Measurements from ENCODE around the gene GAS2L1. TPM values are rescaled to one million over a fixed set of nuclear protein-coding genes. Genes with fewer than 3 reads are reported as not detected.
A peak's percentile ranks its signal among the peaks of the same experiment; 100 is the strongest.

Gene GAS2L1
- total and polyA plus RNA-seq, 2 of the 4 experiments (the other 2 are of a cell fraction) = 1.4 to 15.6 TPM

DNA sequence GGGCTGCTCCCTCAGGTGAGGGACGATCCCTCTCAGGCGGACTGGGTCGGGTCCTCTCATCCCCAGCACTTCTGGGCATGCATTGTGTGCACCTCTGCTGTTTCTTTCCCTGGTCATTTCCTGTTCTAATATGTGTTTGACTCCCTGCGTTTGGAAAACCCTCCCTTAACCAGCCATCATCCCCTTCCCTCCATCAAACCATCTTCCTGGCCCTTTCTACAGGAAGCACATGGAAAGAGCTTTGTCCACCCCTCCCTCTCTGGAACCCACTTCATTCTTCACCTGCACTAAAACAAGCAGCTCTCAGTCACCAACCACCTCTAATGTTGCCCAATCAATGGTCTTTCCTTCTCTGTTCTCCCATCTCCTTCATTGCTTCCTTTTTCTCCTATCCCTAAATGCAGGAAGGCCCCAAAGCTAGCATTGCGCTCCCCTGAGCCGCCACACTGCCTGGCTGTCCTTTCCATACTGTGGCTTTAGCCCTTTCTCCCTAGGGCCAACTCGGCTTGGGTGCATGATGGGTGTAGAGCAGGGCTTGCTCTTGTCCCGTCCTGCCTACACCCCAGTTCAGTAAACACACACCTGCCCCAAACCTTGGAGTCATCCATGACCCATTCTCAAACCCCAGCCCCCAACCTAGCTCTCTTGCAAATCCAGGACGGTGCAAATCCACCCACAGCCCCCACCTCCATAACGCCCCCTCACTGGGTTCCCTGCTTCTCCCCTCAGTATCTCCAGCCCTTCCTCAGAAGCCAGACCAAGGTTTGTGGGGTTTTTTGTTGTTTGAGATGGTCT is 5.4 kb upstream of the GAS2L1 start:
- no peak overlapping the region for H3K27ac ChIP-seq (ENCODE audit: insufficient read depth, low read length)
- in situ Hi-C loops (cut with MboI; ENCODE audit: low sequenced_read_pairs) = no loop called here
- no peaks in the 10 kb centered on the region for H3K9me3 ChIP-seq (ENCODE audit: control insufficient read depth, insufficient read depth, low read length)
- no peak overlapping the region for H2BK15ac ChIP-seq (ENCODE audit: low read depth, low read length)
- no peak overlapping the region for H3K4ac ChIP-seq (ENCODE audit: low read depth, low read length)
- no peak for TF ChIP-seq CTCF (conservative IDR thresholded peaks at IDR 0.05; ENCODE audit: low read depth, low read length)
- peak; percentile 50 for TF ChIP-seq CEBPB (IDR thresholded peaks at IDR 0.05; ENCODE audit: low read depth, low read length)
- TF ChIP-seq POLR2A (IDR thresholded peaks at IDR 0.05; ENCODE audit: low read depth, low read length) = peak; percentile 43; the same call in 1 of the 2 replicates
- H2BK20ac ChIP-seq (ENCODE audit: low read depth, low read length) = no peak overlapping the region
- H3K27me3 ChIP-seq (ENCODE audit: control insufficient read depth, insufficient read depth, low read length) = no peaks in the 10 kb centered on the region
- no peak overlapping the region for H2BK5ac ChIP-seq (ENCODE audit: low read depth, low read length, poor library complexity, severe bottlenecking)
- DNase-seq = no peak
- BruUV-seq (replicated peaks) = no TSS peak
- H4K91ac ChIP-seq (ENCODE audit: insufficient read depth, low read depth, low read length) = no peak overlapping the region
- H2AK5ac ChIP-seq (ENCODE audit: low read depth, low read length) = no peak overlapping the region
- WGBS, 2 experiments (ENCODE audit: extremely low coverage in 2 of 2, insufficient read length in 1 of 2) = 78% methylated on average over 4 of the region's 10 CpGs; no CpG with 5 or more reads in 1 of the 2 experiments
- POLR2A ChIA-PET (ENCODE audit: unreplicated experiment) = no interaction called here
- no peak overlapping the region for H4K8ac ChIP-seq (ENCODE audit: low read depth in 2 of 2, low read length in 2 of 2)
- no peak overlapping the region for H3K18ac ChIP-seq (ENCODE audit: low read depth, low read length)
- H3K79me1 ChIP-seq (ENCODE audit: low read depth in 1 of 2, low read length in 2 of 2) = peaks cover 15 to 28% of the 10 kb centered on the region in 2 experiments
- dilution Hi-C loops (cut with HindIII; ENCODE audit: low sequenced_read_pairs, unreplicated experiment) = no loop called here
- H3K56ac ChIP-seq (ENCODE audit: extremely low read depth, insufficient read depth, low read length) = no peak overlapping the region
- H3K4me1 ChIP-seq (ENCODE audit: control insufficient read depth, insufficient read depth, low read length) = peaks cover 2% of the 10 kb centered on the region
- H2AK9ac ChIP-seq (replicated peaks; ENCODE audit: low read depth, low read length, poor library complexity) = no peak overlapping the region
- peaks cover 50% of the 10 kb centered on the region for H3K36me3 ChIP-seq (ENCODE audit: control insufficient read depth, insufficient read depth, low read length)
- peaks cover 38% of the 10 kb centered on the region for H4K20me1 ChIP-seq (ENCODE audit: insufficient read depth, low read length)
- ATAC-seq (ENCODE audit: low read depth) = no peak; the same call in 1 of the 2 replicates
- no peak overlapping the region for H2BK120ac ChIP-seq (ENCODE audit: low read depth, low read length)
- H3K4me2 ChIP-seq (ENCODE audit: low read depth, low read length) = no peak overlapping the region
- intact Hi-C loops (cut with micrococcal nuclease) = no loop called here
- CTCF ChIA-PET = no interaction called here
- H2AFZ ChIP-seq (replicated peaks; ENCODE audit: low read length, poor library complexity) = no peak overlapping the region
- H3K4me3 ChIP-seq (ENCODE audit: insufficient read depth, low read depth, low read length) = no peak overlapping the region
- no peak overlapping the region for H4K5ac ChIP-seq (ENCODE audit: low read depth, low read length)
- no peak overlapping the region for H3K23ac ChIP-seq (ENCODE audit: low read depth, low read length)
- peaks cover 10% of the 10 kb centered on the region for H3K9me1 ChIP-seq (ENCODE audit: insufficient read depth, low read length)
- H3K14ac ChIP-seq (replicated peaks; ENCODE audit: low read depth, low read length) = no peak overlapping the region
- no peak overlapping the region for H3K9ac ChIP-seq (ENCODE audit: low read depth, low read length)

Measured in IMR-90 (cell line).